ENCODE data around the gene MCAM. TPM values are rescaled to one million over a fixed set of nuclear protein-coding genes. Genes with fewer than 3 reads are reported as not detected.
A peak's percentile ranks its signal among the peaks of the same experiment; 100 is the strongest.

The MCAM gene
- total and polyA plus RNA-seq, 12 donors: 35.8 to 136 (median 96.8) TPM

DNA sequence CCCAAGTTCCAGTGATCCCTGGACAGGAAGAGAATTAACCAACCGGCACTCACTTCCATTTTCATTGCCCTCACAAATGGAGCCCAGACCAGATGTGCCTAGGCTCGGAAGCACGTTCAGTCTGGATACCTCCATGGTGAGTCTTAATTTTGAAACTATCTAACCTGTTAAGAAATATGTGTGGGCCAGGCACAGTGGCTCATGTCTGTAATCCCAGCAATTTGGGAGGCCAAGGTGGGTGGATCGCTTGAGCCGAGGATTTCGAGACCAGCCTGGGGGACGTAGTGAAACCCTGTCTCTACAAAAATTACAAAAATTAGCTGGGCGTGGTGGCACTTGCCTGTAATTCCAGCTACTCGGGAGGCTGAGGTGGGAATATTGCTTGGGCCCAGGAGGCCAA lies 31.5 kb downstream of the MCAM start:
- H3K27ac ChIP-seq: no peak overlapping the region
- peaks cover 0 to 75% (median 39%) of the 10 kb centered on the region in 9 donors for H3K36me3 ChIP-seq
- 95 to 97% methylated on average over 9 of the region's 9 CpGs for WGBS, 2 donors
- H3K4me3 ChIP-seq: no peak overlapping the region
- peaks cover 0 to 9% (median 0%) of the 10 kb centered on the region in 9 donors for H3K4me1 ChIP-seq
- intact Hi-C loops (cut with DNase I): loop anchor here in 5 of 10 donors (2.0 to 10.0 kb wide), 4 partner anchors 78 to 141 kb away; partner anchors contain the start of genes CBL (in 4 of the 5) and ABCG4 (in 1 of the 5)
- no peaks in the 10 kb centered on the region for H3K27me3 ChIP-seq
- ATAC-seq: no peak
- TF ChIP-seq, protein P1, sequence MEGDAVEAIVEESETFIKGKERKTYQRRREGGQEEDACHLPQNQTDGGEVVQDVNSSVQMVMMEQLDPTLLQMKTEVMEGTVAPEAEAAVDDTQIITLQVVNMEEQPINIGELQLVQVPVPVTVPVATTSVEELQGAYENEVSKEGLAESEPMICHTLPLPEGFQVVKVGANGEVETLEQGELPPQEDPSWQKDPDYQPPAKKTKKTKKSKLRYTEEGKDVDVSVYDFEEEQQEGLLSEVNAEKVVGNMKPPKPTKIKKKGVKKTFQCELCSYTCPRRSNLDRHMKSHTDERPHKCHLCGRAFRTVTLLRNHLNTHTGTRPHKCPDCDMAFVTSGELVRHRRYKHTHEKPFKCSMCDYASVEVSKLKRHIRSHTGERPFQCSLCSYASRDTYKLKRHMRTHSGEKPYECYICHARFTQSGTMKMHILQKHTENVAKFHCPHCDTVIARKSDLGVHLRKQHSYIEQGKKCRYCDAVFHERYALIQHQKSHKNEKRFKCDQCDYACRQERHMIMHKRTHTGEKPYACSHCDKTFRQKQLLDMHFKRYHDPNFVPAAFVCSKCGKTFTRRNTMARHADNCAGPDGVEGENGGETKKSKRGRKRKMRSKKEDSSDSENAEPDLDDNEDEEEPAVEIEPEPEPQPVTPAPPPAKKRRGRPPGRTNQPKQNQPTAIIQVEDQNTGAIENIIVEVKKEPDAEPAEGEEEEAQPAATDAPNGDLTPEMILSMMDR (IDR thresholded peaks at IDR 0.05): no peak
- no peak for DNase-seq
- peaks cover 0 to 1% (median 0%) of the 10 kb centered on the region in 11 donors for H3K9me3 ChIP-seq

DNA sequence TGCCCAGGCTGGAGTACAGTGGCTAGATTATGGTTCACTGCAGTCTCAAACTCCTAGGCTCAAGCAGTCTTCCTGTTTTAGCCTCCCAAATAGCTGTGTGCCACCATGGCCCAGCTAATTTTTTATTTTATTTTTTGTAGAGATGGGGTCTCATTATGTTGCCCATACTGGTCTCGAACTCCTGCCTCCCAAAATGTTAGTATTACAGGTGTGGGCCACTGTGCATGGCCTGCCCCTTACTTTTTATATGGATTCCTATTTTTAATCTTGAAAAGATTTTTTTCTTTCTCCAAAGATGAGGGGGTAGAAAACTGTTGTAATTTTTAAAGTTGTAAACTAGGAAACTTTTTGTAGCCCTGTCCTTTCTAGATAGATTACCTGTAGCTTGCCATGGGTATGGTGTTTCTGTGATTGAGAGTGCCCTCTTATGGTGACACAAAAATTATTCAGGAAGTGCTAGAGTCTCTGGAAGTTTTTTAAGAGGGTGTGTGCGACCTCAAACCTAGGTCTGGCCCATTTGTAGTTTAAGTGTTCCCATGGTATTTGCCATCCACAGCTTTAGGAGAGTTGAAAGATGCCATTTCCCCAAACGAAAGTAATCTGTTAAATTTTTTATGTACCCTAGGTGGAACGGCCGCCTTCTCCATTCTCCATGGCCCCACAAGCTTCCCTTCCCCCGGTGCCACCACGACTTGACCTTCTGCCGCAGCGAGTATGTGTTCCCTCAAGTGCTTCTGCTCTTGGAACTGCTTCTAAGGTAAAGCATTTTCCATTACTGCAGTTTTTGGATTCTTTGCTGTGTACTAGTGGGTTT lies 32.4 kb downstream of the MCAM start:
- H3K9me3 ChIP-seq: no peaks in the 10 kb centered on the region
- H3K36me3 ChIP-seq: peaks cover 0 to 75% (median 34%) of the 10 kb centered on the region in 9 donors
- no peak overlapping the region for H3K27ac ChIP-seq
- 71 to 73% methylated on average over 9 of the region's 9 CpGs for WGBS, 2 donors
- TF ChIP-seq, protein P1 (IDR thresholded peaks at IDR 0.05): peak; percentile 12 to 73 (median 59)
- no peaks in the 10 kb centered on the region for H3K27me3 ChIP-seq
- ATAC-seq (peak in 7 of 8 donors; percentile 65 to 75 (median 74)), DNase-seq (no peak)
- peaks cover 0 to 9% (median 0%) of the 10 kb centered on the region in 9 donors for H3K4me1 ChIP-seq
- intact Hi-C loops (cut with DNase I): loop anchor here in 8 of 10 donors (2.0 to 10.0 kb wide), 4 partner anchors 77 to 140 kb away; partner anchors contain the start of genes CBL (in 8 of the 8) and ABCG4 (in 1 of the 8)
- H3K4me3 ChIP-seq: no peak overlapping the region

DNA sequence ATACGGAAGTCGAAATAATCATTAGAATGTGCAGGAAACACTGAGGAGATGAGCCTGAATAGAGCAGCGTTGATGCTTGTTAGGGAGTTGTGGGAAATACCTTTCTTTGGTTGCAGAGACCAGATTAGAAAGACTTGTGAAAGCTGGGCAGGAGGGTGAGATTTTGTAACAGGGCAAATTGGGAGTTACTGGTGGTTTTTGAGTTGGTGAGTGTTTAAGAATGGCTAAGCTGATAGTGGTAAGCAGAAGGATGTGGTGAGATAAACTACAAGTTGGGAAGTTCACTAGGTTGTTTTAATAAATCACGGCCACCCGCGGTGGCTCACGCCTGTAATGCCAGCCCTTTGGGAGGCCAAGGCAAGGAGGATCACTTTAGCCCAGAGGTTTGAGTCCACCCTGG lies 34.4 kb downstream of the MCAM start:
- intact Hi-C loops (cut with DNase I): loop anchor here in 6 of 10 donors (5.0 to 10.0 kb wide), 3 partner anchors 75 to 138 kb away; partner anchors contain the start of genes CBL (in 6 of the 6) and ABCG4 (in 1 of the 6)
- WGBS, 2 donors: 89 to 90% methylated on average over 7 of the region's 7 CpGs
- Histone ChIP-seq H3K27me3 (no peaks in the 10 kb centered on the region), H3K9me3 (no peaks in the 10 kb centered on the region), H3K4me3 (no peak overlapping the region), H3K27ac (no peak overlapping the region), H3K4me1 (peaks cover 0 to 9% (median 0%) of the 10 kb centered on the region in 9 donors), H3K36me3 (peaks cover 0 to 77% (median 34%) of the 10 kb centered on the region in 9 donors)
- TF ChIP-seq, protein P1 (IDR thresholded peaks at IDR 0.05): no peak
- no peak for ATAC-seq
- DNase-seq: no peak

DNA sequence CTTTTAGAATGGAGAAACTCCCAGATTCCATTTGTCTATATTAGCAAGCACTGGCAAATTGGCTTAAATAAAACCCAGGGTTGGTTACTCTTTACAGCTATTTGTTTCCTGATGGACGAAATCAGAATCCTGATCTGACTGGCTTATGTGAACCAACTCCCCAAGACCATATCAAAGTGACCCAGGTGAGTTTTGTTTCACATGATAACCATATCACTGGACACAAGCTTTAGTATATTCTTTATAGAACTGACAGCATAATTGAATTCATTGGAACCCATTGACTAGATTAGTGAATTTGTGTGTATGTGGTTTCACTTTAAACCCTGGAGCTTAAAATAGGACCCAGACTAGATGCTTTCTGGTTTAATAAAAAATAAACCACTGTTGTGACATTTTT lies 39.3 kb downstream of the MCAM start:
- TF ChIP-seq, protein P1 (IDR thresholded peaks at IDR 0.05): no peak
- WGBS, 2 donors: 89 to 100% methylated on average over 1 of the region's 1 CpG
- intact Hi-C loops (cut with DNase I): loop anchor here in 1 of 10 donors (10.0 kb wide), 1 partner anchor 63 kb away; no protein-coding TSS in a partner anchor

More for the DNA sequence above, 39.3 kb downstream of the MCAM start:
- ATAC-seq (no peak), DNase-seq (no peak)
- H3K4me1 ChIP-seq: no peaks in the 10 kb centered on the region
- no peaks in the 10 kb centered on the region for H3K9me3 ChIP-seq
- H3K36me3 ChIP-seq: peaks cover 0 to 97% (median 18%) of the 10 kb centered on the region in 9 donors
- no peak overlapping the region for H3K4me3 ChIP-seq
- no peak overlapping the region for H3K27ac ChIP-seq
- no peaks in the 10 kb centered on the region for H3K27me3 ChIP-seq
